MCF 10A (cell line): Measurements from ENCODE around the gene TSSK6. TPM values are rescaled to one million over a fixed set of nuclear protein-coding genes. Genes with fewer than 3 reads are reported as not detected.

ENCODE experiments used
- BruUV-seq: library from RNA; stranded (reverse); fragments of 400-500 nt; replicated peaks from 2 replicates; lab custom pipeline; 2021; lab: Mats Ljungman, UMichigan
- CTCF ChIA-PET: fragments of 300-600 bp; sonication (Branson Sonifier 250); formaldehyde crosslinking; extraction: SDS; loops from one replicate; lab custom pipeline; 2021; ENCODE audit warnings: antibody characterized with exemption, inconsistent platforms; lab: Yijun Ruan, JAX
- POLR2A ChIA-PET: fragments of 300-600, 350-650 bp; sonication (Branson Sonifier 250); formaldehyde crosslinking; extraction: SDS; loops from one replicate; lab custom pipeline; 2020; ENCODE audit warnings: antibody characterized with exemption, inconsistent platforms; lab: Yijun Ruan, JAX
- DNase-seq: peaks from one replicate; pipeline ENCODE4 v3.0.0-alpha.2; 2018; ENCODE audit not compliant: unreplicated experiment
- H3K27ac Mint-ChIP-seq: one replicate; pipeline ENCODE4 v1.8.0; 2022; ENCODE audit warnings: mild to moderate bottlenecking, low read depth, mixed read lengths; ENCODE audit not compliant: unreplicated experiment
- H3K27me3 Mint-ChIP-seq: one replicate; pipeline ENCODE4 v1.8.0; 2022; ENCODE audit warnings: mixed read lengths; ENCODE audit not compliant: insufficient read depth, unreplicated experiment
- H3K36me3 Mint-ChIP-seq: one replicate; pipeline ENCODE4 v1.8.0; 2022; ENCODE audit warnings: mild to moderate bottlenecking, moderate library complexity, mixed read lengths; ENCODE audit not compliant: insufficient read depth, unreplicated experiment
- H3K4me1 Mint-ChIP-seq: one replicate; pipeline ENCODE4 v1.8.0; 2022; ENCODE audit warnings: mixed read lengths; ENCODE audit not compliant: insufficient read depth, unreplicated experiment
- H3K4me3 Mint-ChIP-seq: one replicate; pipeline ENCODE4 v1.8.0; 2022; ENCODE audit warnings: mild to moderate bottlenecking, moderate library complexity, mixed read lengths; ENCODE audit not compliant: unreplicated experiment
- H3K9me3 Mint-ChIP-seq: one replicate; pipeline ENCODE4 v1.8.0; 2022; ENCODE audit warnings: mixed read lengths; ENCODE audit not compliant: unreplicated experiment
- intact Hi-C: fragments of 100-400 bp; cut with micrococcal nuclease; formaldehyde crosslinking; loops from 2 replicates; pipeline ENCODE4 v1.14.1; 2022
- total RNA-seq: library from RNA; stranded (reverse); gene quantifications from 2 replicates; pipeline ENCODE4 v1.2.3, GENCODE V29; 2022
- TF ChIP-seq, protein P1 (sequence below): fragments of 200-600 bp; IDR thresholded peaks from one replicate; pipeline ENCODE4 v1.8.0; 2022; ENCODE audit warnings: antibody characterized with exemption, mild to moderate bottlenecking; ENCODE audit not compliant: unreplicated experiment

The TSSK6 gene
- total RNA-seq, 1 experiment from 2014 or later = 4.8 TPM

DNA sequence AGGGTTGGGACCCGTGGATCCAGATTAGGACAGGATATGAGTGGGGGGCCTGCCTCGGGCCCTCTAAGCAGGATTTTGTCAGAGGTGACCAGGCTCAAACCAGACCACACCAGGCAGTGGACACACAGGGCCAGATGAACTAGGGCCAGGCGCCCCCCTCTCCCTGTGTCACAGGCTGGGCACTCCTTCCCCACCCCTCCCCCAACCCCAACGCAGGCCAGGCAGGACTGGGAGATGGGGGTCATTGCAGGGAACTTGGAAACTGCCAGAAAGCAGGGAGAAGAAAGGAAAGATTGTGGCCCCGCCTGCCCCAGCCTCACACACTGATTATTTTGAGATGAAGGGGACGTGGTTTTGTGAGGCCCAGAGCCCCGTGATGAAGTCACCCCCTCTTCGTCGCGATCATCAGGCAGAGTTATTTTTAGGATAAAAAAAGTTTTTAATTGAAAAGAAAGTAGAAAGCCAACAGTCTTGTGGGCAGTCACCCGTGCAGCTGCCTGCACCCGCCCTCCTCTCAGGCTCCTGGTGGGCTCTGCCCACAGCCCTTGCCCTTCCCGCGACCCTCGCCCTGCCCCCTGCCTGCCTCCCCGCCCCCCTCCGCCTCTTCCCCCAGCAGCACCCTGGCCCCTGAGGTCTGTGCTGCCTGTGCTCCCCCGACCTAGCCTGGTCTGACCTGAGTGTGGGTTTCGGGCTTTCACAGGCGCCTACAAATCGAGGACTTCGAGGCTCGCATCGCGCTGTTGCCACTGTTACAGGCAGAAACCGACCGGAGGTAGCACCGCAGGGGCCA is 11.4 kb upstream of the TSSK6 start:
- no TSS peak for BruUV-seq
- no peak for DNase-seq
- no peaks in the 10 kb centered on the region for H3K9me3 Mint-ChIP-seq
- intact Hi-C loops = no loop called here
- H3K27me3 Mint-ChIP-seq = no peaks in the 10 kb centered on the region
- ChIA-PET CTCF (no interaction called here), POLR2A (no interaction called here)
- no peak overlapping the region for H3K27ac Mint-ChIP-seq
- TF ChIP-seq, protein P1, sequence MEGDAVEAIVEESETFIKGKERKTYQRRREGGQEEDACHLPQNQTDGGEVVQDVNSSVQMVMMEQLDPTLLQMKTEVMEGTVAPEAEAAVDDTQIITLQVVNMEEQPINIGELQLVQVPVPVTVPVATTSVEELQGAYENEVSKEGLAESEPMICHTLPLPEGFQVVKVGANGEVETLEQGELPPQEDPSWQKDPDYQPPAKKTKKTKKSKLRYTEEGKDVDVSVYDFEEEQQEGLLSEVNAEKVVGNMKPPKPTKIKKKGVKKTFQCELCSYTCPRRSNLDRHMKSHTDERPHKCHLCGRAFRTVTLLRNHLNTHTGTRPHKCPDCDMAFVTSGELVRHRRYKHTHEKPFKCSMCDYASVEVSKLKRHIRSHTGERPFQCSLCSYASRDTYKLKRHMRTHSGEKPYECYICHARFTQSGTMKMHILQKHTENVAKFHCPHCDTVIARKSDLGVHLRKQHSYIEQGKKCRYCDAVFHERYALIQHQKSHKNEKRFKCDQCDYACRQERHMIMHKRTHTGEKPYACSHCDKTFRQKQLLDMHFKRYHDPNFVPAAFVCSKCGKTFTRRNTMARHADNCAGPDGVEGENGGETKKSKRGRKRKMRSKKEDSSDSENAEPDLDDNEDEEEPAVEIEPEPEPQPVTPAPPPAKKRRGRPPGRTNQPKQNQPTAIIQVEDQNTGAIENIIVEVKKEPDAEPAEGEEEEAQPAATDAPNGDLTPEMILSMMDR = no peak
- no peak overlapping the region for H3K4me3 Mint-ChIP-seq
- H3K36me3 Mint-ChIP-seq = peaks cover 50% of the 10 kb centered on the region
- H3K4me1 Mint-ChIP-seq = peaks cover 5% of the 10 kb centered on the region

- TF ChIP-seq, protein P1 = no peak
- BruUV-seq = no TSS peak
- intact Hi-C loops = no loop called here
- ChIA-PET POLR2A (no interaction called here), CTCF (no interaction called here)
- H3K9me3 Mint-ChIP-seq = no peaks in the 10 kb centered on the region
- peaks cover 5% of the 10 kb centered on the region for H3K4me1 Mint-ChIP-seq
- H3K27ac Mint-ChIP-seq = no peak overlapping the region
- H3K4me3 Mint-ChIP-seq = no peak overlapping the region
- peaks cover 52% of the 10 kb centered on the region for H3K36me3 Mint-ChIP-seq
- no peak for DNase-seq
- H3K27me3 Mint-ChIP-seq = no peaks in the 10 kb centered on the region
Measured at GRCh38 chr19:19525611-19526380, 10.4 kb upstream of the TSSK6 start.

- Mint-ChIP-seq H3K27me3 (no peaks in the 10 kb centered on the region), H3K4me3 (no peak overlapping the region), H3K9me3 (no peaks in the 10 kb centered on the region), H3K36me3 (peaks cover 56% of the 10 kb centered on the region), H3K4me1 (peaks cover 6% of the 10 kb centered on the region), H3K27ac (no peak overlapping the region)
- POLR2A ChIA-PET = no interaction called here
- intact Hi-C loops = no loop called here
- CTCF ChIA-PET = interaction anchor here (1.1 to 2.9 kb wide), 2 partner anchors 8 to 120 kb away, joined by 4 to 21 read pairs; no protein-coding TSS in a partner anchor
- TF ChIP-seq, protein P1 = no peak
- no TSS peak for BruUV-seq
- DNase-seq = no peak
Measured at GRCh38 chr19:19524053-19524452, 8.7 kb upstream of the TSSK6 start.

GRCh38 chr19:19523177-19523576 is 7.8 kb upstream of the TSSK6 start:
- no peaks in the 10 kb centered on the region for H3K27me3 Mint-ChIP-seq
- DNase-seq = no peak
- H3K4me3 Mint-ChIP-seq = no peak overlapping the region
- BruUV-seq = no TSS peak
- H3K4me1 Mint-ChIP-seq = peaks cover 6% of the 10 kb centered on the region
- peaks cover 52% of the 10 kb centered on the region for H3K36me3 Mint-ChIP-seq
- H3K27ac Mint-ChIP-seq = no peak overlapping the region
- ChIA-PET CTCF (interaction anchor here (1.1 to 2.9 kb wide), 2 partner anchors 9 to 121 kb away, joined by 4 to 21 read pairs; no protein-coding TSS in a partner anchor), POLR2A (interaction anchor here (1.2 kb wide), 1 partner anchor 105 kb away, joined by 3 read pairs; no protein-coding TSS in a partner anchor)
- TF ChIP-seq, protein P1 = no peak
- intact Hi-C loops = no loop called here
- no peaks in the 10 kb centered on the region for H3K9me3 Mint-ChIP-seq
